Osteoblast (primary cell): ENCODE results near the gene NUDT13. TPM values are rescaled to one million over a fixed set of nuclear protein-coding genes. Genes with fewer than 3 reads are reported as not detected.

Experiments used
- DNase-seq: peaks from one replicate; pipeline ENCODE4 v3.0.0; 2011; ENCODE audit warnings: low spot score, mixed read lengths; ENCODE audit not compliant: insufficient read length; ENCODE audit errors: missing footprints
- H2AFZ ChIP-seq: 2 replicates; pipeline ENCODE4 v1.6.0; 2011; ENCODE audit warnings: mild to moderate bottlenecking, low read length
- H3K27ac ChIP-seq: 2 replicates; pipeline ENCODE4 v1.5.1; 2011; ENCODE audit warnings: mild to moderate bottlenecking, low read depth, low read length, moderate library complexity
- H3K27me3 ChIP-seq: 2 replicates; pipeline ENCODE4 v1.6.0; 2012; ENCODE audit warnings: mild to moderate bottlenecking, control low read depth, inconsistent platforms, low read length, moderate library complexity; ENCODE audit not compliant: insufficient read depth
- H3K36me3 ChIP-seq: 2 replicates; pipeline ENCODE4 v1.5.1; 2011; ENCODE audit warnings: mild to moderate bottlenecking, low read length, control low read depth, moderate library complexity; ENCODE audit not compliant: insufficient read depth
- H3K4me1 ChIP-seq: 2 replicates; pipeline ENCODE4 v1.5.1; 2011; ENCODE audit warnings: mild to moderate bottlenecking, low read length, control low read depth, moderate library complexity; ENCODE audit not compliant: insufficient read depth
- H3K4me2 ChIP-seq: 2 replicates; pipeline ENCODE4 v1.6.0; 2011; ENCODE audit warnings: mild to moderate bottlenecking, low read length; ENCODE audit not compliant: insufficient read depth
- H3K4me3 ChIP-seq: fragments of 200-600 bp; sonication (generic); 3 replicates; pipeline ENCODE4 v1.5.1; 2012; ENCODE audit warnings: mild to moderate bottlenecking, low read length, inconsistent platforms; ENCODE audit not compliant: insufficient read depth
- H3K79me2 ChIP-seq: 2 replicates; pipeline ENCODE4 v1.6.0; 2012; ENCODE audit warnings: mild to moderate bottlenecking, low read length, control low read depth, inconsistent platforms; ENCODE audit not compliant: insufficient read depth
- H3K9me3 ChIP-seq: 2 replicates; pipeline ENCODE4 v1.5.1; 2011; ENCODE audit warnings: low read depth, low read length, control low read depth
- H4K20me1 ChIP-seq: 2 replicates; pipeline ENCODE4 v1.6.0; 2012; ENCODE audit warnings: mild to moderate bottlenecking, low read length, control low read depth; ENCODE audit not compliant: insufficient read depth
- CTCF ChIP-seq: IDR thresholded peaks from 2 replicates; pipeline ENCODE4 v1.5.1; 2011; ENCODE audit warnings: mild to moderate bottlenecking, low read depth, low read length, moderate library complexity; ENCODE audit errors: extremely low read depth
- total RNA-seq: library from RNA; depleted of rRNA; stranded (reverse); fragments of >200 nt; gene quantifications from 2 replicates; pipeline ENCODE4 v1.2.3, GENCODE V29; 2012

NUDT13 gene
- total RNA-seq, 1 donor: 1.8 TPM

- Histone ChIP-seq H3K4me2 (peak overlapping the region; percentile 23), H3K79me2 (peaks cover 78% of the 10 kb centered on the region), H3K36me3 (peaks cover 25% of the 10 kb centered on the region), H4K20me1 (peaks cover 15% of the 10 kb centered on the region), H3K4me3 (no peak overlapping the region), H3K27ac (peak overlapping the region; percentile 66), H3K4me1 (peaks cover 15% of the 10 kb centered on the region), H3K9me3 (no peaks in the 10 kb centered on the region), H3K27me3 (no peaks in the 10 kb centered on the region), H2AFZ (no peak overlapping the region)
- DNase-seq: no peak
- no peak for TF ChIP-seq CTCF
These were observed 52.8 kb downstream of the NUDT13 start for GRCh38 chr10:73163096-73163495.

- Histone ChIP-seq H3K79me2 (peaks cover 64% of the 10 kb centered on the region), H3K4me3 (peak overlapping the region; percentile 89), H3K36me3 (peaks cover 15% of the 10 kb centered on the region), H3K9me3 (no peaks in the 10 kb centered on the region), H3K4me1 (peaks cover 20% of the 10 kb centered on the region), H2AFZ (no peak overlapping the region), H3K27ac (peak overlapping the region; percentile 98), H3K4me2 (peak overlapping the region; percentile 95), H4K20me1 (peaks cover 9% of the 10 kb centered on the region), H3K27me3 (no peaks in the 10 kb centered on the region)
- TF ChIP-seq CTCF: no peak
- DNase-seq: no peak
These were observed 56.7 kb downstream of the NUDT13 start for GRCh38 chr10:73166972-73167371.

GRCh38 chr10:73167458-73167782 is 57.2 kb downstream of the NUDT13 start:
- Histone ChIP-seq H3K27ac (peak overlapping the region; percentile 98), H3K27me3 (no peaks in the 10 kb centered on the region), H3K4me3 (peak overlapping the region; percentile 89), H4K20me1 (peaks cover 9% of the 10 kb centered on the region), H3K4me1 (peaks cover 20% of the 10 kb centered on the region), H3K4me2 (peak overlapping the region; percentile 95), H3K36me3 (peaks cover 13% of the 10 kb centered on the region), H3K79me2 (peaks cover 60% of the 10 kb centered on the region), H3K9me3 (no peaks in the 10 kb centered on the region), H2AFZ (peak overlapping the region; percentile 85)
- DNase-seq: peak; percentile 80
- no peak for TF ChIP-seq CTCF

- H3K4me1 ChIP-seq: peaks cover 16% of the 10 kb centered on the region
- peaks cover 55% of the 10 kb centered on the region for H3K79me2 ChIP-seq
- peaks cover 8% of the 10 kb centered on the region for H3K36me3 ChIP-seq
- peak within 1 kb of the TSS; percentile 98 for H3K27ac ChIP-seq
- H3K4me3 ChIP-seq: peak within 1 kb of the TSS; percentile 89
- no peaks in the 10 kb centered on the region for H3K27me3 ChIP-seq
- peak within 1 kb of the TSS; percentile 85 for H2AFZ ChIP-seq
- H4K20me1 ChIP-seq: peaks cover 5% of the 10 kb centered on the region
- H3K9me3 ChIP-seq: no peaks in the 10 kb centered on the region
- peak within 1 kb of the TSS; percentile 100 for H3K4me2 ChIP-seq
- peak; percentile 96 for DNase-seq
- no peak for TF ChIP-seq CTCF
These were observed 57.7 kb downstream of the NUDT13 start, which contains the start of the genes ECD and FAM149B1 for GRCh38 chr10:73167783-73168464. ECD (minus strand) TSS chr10:73168008; CDS start chr10:73163937, 4,071 bp downstream. FAM149B1 (plus strand) TSS chr10:73168119; CDS start chr10:73168340, 221 bp downstream.
